HG03060 (cell line): Measurements from ENCODE around the gene RNH1.

Experiments used
- ATAC-seq: cut with Tn5 transposase; IDR thresholded peaks from one replicate; pipeline ENCODE4 v1.9.1; 2021; ENCODE audit warnings: low read depth, moderate number of reproducible peaks; ENCODE audit not compliant: unreplicated experiment

RNH1 gene

DNA sequence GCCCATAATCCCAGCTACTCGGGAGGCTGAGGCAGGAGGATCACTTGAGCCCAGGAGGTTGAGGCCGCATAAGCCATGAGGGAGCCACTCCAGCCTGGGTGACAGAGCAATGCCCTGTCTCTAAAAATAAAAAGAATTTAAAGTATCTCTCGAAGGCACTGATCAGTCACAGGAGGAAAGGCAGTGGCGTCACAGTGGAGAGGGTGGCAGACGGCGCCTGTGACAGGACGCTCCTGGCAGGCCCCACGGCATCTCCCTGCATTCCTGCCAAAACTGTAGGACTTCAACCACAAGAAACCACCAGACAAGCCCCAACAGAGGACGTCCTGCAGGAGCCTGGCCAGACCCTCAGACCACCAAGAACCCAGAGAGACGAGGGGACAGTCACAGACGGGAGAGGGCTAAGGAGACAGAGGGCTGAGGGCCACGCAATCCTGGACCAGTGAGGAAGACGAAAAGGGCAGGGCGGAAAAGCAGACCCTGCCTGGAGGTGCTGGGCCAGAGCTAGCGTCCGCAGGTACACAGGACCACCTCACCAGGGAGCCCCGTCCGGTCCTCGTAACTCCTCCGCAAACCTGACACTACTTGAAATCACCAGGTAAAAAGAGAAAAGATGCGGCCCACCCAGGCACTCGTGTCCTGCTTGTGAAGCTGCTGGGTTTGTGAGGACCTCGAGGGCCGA is 5.9 kb downstream of the RNH1 start:
- no peak for ATAC-seq

DNA sequence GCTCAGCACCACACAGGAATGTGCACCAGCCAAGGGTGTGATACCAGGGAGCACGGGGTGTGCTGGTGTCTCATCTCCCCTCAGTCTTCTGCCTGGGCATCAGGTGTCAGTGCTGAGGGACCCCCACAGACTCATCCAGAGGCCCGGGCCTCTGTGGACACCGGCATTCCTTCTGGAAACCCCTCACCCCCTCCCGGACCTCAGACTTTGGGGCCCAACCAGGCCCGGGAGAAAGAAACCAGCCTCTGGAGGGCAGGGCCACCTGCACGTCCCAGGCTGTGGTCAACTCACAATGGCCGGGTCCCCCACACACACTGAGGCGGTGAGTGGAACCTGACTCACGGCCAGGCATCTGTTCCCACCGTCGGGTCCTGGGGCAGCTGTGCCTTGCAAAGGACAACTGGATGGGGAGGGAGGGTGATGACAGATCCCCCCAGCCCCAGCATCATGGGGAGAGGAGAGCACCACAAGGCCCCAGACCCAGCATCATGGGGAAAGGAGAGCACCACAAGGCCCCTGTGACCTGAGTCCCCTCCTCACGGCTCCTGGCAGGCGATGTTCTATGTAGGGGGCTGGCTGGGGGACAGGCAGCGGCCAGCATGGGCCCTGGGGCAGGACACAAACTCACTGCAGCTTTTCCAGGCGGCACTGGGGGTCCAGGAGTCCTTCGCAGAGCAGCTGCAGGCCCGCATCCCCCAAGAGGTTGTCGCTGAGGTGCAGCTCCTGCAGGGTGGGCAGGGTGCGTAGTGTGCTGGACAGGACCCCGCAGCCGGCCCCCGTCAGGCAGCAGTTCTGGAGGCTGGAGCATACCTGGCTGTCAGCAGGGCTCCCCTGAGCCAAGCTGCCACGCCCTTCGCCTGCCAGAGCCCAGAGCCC is 7.6 kb downstream of the RNH1 start:
- no peak for ATAC-seq

DNA sequence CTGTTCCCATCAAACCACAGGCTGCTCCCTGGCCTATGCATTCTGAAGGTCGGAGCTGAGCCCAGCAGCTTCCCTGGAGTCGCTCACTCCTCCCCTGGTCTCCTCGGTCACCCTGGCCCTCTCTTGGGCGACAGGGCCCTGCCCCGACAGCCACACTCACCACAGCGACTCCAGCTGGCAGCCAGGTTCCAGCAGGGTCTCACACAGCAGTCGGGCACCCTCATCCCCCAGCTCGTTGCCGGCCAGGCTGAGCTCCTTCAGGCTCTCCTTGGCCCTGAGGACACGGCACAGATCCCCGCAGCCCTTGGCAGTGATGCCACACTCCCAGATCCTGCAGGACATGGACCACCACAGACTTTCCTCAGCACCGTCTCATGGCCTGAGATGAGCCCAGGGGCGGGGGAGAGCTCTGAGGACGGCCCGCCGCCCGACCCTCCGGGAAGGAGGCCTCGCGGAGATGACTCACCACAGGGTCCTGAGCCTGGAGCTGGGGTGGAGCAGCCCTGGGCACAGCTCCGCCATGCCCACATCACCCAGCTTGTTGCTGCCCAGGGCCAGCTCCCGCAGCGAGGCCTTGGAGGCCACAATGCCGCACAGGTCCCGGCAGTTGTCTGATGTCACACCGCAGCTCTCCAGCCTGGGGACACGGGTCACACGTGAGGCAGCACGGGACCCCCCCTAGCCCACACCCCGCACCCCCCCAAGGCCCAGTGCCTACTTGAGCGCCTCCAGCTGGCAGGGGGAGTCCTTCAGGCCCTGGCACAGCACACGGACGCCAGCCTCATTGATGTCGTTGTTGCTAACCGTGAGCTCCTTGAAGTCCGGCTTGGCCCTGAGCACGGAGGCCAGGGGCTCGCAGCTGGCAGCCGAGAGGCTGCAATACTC is 8.5 kb downstream of the RNH1 start:
- no peak for ATAC-seq

DNA sequence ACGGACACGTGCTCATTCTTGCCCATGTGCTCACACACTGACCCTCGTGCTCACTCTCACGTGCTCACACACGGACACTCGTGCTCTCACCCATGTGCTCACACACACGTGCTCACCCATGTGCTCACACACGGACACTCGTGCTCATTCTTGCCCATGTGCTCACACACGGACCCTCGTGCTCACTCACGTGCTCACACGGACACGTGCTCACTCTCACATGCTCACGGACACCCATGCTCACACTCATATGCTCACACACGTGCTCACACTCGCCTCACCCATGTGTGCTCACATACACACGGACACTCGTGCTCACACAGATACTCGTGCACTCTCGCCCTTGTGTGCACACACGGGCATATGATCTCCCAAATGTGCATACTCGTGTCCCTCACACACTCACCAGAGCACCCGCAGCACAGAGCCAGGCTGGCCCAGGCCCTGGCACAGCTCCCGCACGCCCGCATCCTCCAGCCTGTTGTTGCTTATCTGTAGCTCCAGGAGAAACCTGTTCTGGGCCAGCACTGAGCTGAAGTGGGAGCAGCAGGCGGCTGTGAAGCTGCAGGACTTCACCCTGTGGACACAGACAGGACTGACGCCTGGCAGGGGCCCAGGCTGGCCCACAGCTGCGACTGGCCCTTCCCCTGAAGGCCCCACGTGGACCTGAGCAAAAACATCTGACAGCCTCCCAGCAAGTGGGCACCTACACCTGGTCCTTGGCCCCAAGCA is 9.3 kb downstream of the RNH1 start:
- no peak for ATAC-seq

DNA sequence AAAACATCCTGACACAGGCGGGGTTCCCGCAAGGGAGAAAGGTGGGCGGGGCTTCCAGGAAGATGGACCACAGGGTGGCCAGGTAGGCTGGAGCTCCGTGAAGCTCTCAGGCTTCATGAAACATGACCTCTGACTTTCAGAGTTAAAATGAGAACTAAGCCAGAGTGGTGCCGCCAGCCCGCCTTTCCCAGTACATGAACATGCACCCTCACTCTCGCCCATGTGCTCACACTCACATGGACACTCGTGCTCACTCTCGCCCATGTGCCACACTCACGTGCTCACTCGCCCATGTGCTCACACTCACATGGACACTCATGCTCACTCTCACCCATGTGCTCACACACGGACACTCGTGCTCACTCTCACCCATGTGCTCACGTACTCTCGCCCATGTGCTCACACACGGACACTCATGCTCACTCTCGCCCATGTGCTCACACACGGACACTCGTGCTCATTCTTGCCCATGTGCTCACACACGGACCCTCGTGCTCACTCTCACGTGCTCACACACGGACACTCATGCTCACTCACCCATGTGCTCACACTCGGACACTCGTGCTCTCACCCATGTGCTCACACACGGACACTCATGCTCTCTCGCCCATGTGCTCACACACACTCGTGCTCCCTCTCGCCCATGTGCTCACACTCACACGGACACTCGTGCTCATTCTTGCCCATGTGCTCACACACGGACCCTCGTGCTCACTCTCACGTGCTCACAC is 10.0 kb downstream of the RNH1 start:
- ATAC-seq: no peak

DNA sequence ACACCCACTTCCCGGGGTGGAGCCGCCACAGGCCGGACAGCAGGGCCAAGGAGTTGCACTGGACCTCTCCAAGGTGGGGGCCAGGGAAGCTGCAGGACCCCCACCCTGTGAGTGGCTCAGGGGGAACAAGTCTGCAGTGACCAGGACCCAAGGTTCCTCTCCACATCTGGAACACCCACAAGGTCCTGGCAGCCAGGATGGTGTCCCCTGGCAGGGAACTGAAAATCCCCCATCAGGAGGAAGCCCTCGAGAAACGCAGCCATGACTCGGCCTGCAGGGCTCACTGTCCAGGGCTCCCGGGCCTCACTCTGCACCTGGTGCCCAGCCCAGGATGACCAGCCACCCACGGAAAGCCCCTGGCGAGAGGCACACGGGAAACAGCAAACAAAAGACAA is 11.5 kb downstream of the RNH1 start:
- no peak for ATAC-seq

DNA sequence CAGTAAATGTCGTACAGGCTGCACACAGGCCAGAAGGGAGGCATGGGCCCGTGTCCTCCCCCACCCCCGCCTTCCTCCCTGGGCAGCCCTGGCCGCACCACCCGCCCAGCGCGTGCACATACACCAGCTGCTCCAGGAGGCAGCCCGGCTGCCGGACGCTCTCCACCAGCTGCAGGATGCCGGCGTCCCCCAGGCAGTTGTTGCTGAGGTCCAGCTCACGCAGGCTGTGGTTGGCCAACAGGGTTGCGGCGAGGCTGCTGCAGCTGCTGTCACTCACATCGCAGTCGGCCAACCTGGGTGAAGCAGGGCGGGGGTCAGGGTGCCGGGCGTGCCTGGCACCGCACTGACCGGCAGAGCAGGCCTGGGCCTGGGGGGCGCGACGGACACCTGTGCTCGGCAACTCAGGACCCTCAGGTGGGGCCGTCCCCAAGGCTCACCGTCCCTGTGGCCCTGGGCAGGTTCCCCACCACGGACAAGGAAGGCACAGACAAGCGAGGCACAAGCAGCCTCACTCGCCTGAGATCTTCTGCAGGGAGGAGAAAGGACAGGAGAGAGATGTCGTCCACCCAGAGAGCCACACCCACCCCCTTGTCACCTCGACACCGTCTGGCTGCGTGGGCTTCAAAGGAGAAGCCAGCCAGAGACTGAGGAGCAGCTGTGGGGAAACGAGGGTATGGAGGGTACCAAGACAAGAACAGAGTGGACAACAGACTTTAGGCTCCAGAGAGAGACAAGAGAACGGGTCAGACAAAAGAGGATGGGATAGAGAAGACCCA is 12.1 kb downstream of the RNH1 start:
- no peak for ATAC-seq

DNA sequence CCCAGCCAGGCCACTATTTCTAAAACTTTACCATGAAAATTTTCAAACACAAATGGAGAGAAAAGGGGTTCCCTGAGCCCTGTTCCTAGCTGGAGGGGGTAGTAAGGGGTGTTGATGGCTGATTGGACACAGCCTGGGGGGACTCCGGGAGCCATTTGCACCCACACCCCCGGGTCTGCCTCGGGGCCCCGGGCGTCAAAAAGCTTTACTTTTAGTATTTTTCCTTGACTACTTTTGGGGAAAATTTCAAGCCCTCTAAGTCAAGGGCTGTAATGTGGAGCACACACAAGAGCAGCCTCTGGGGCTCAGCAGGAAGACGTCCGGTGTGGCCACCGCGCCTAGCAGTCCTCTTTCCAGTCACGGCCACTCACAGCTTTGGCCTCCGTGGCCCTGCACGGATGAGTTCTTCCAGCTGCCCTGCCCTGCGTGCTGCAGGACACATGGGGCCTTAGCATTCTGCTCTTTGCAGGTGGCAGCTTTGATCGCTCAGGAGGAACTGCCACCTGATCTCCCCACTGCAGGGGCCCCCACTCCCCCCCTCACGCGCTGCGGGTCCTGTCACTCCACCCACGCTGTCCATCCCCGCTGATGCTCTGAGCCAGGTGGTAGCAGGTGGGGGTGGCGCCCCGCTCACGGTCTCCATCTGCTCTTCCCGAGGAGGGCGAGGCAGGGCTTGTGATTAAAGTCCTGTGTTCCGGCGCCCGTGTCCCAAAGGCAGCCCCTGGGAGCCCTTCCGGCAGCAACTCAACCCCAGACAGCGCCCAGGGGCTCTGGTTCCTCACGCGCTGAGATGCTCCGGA is 14.4 kb downstream of the RNH1 start:
- ATAC-seq: no peak

DNA sequence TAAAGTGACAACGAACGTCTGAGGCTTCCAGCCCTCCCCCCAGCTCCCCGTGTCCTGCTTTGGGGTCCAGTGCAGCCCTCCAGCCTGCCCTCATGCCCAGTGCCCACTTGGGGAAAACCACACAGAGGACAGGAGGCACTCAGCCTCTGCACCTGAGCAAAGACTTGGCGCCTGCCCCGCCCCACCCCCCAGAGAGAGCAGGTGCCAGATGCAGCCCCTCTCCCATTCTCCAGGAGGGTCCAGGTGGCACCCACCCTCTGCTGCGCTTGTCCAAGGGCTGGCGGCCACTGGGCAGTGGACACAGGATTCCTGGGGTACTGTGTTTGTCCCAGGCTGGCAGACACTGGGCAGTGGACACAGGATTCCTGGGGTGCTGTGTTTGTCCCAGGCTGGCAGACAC is 15.7 kb downstream of the RNH1 start:
- no peak for ATAC-seq

DNA sequence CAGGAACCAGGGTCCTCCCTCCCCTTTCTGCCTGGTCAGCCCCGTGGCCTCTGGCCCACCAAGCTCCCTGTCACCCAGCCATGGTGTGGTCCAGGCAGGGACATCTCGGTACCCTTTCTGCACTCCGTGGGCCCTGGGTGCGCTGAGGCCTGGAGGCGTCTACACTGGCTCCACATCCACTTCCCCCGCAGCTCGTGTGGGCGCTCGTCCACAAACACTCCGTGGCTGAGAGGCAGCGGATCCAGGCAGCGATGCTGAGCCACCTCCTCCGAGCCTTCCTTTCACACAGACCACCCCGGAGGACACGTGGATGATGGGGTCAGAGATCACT is 16.1 kb downstream of the RNH1 start:
- ATAC-seq: no peak

DNA sequence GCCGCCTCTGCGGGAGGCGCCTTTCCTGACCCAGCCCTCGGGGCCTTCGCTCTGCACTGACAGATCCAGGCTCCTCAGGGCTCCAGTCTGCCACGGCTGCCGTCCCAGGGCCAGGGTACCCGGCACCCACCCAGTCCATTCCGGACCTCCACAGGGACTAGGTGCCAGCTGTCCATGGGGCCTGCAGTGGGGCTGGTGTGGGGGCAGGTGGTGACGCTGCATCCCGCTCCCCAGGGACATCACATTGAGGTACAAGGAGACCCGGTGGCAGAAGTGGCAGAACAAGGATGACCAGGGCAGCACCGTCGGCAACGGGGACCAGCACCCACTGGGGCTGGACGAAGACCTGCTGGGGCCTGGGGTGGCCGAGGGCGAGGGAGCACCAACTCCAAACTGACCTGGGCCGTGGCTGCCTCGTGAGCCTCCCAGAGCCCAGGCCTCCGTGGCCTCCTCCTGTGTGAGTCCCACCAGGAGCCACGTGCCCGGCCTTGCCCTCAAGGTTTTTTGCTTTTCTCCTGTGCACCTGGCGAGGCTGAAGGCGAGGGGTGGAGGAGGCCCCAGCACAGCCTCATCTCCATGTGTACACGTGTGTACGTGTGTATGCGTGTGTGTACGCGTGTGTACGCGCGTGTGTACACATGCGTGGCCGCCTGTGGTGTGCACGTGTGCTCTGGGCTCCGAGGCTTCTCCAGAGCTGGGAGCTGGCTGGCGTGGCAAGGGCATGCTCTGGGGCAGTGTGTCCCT is 16.7 kb downstream of the RNH1 start:
- ATAC-seq: no peak

DNA sequence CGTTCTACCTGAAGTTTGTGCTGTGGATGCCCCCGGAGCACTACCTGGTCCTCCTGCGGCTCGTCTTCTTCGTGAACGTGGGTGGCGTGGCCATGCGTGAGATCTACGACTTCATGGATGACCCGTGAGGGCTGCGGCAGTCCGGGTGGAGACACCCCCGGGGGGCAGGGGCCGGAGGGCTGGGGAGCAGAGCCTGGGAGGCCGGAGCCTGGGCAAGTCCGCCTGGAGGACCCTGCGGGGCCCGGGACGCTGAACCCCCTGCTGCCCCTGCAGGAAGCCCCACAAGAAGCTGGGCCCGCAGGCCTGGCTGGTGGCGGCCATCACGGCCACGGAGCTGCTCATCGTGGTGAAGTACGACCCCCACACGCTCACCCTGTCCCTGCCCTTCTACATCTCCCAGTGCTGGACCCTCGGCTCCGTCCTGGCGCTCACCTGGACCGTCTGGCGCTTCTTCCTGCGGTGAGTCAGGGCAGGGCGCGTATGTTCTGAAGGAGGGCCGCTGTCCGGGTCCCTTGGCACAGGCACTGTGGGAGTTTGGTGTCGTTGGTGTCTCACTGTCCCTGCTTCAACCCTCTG is 17.3 kb downstream of the RNH1 start:
- no peak for ATAC-seq

DNA sequence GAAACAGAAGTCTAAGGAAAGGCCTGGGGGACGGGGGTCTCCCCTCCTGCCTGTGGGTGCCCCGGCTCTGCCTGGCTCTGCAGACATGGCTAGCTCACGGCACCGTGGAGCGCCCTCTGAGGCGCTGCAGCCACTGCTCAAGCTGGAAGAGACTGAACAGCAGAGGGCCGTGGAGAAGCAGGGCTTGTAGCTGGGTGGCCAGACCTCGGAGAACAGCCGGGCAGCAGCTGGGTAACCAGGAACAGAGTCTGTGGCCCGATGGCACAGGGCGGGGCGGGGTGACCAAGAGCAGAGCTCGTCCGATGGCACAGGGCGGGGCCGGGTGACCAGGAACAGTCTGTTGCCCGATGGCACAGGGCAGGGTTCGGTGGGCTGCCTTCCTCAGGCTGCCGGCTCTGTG is 18.1 kb downstream of the RNH1 start:
- no peak for ATAC-seq

DNA sequence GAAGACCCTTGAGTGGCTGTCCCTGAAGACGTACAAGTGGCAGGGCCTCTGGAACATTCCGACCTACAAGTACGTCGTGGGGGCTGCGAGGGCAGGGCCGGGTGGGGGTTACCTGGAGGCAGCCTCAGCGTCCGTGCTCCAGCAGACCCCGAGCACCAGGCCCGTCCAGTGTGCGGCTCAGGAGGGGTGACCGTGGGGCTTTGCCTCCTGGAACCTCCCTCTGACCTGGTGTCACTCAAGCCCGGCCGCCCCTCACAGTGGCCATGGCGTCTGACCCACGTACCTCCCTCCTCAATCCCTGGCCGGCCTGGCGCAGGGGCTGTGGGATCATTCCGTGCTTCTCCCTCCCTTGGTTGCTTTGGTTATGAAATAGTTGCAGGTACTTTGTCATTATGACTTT is 18.5 kb downstream of the RNH1 start:
- no peak for ATAC-seq

DNA sequence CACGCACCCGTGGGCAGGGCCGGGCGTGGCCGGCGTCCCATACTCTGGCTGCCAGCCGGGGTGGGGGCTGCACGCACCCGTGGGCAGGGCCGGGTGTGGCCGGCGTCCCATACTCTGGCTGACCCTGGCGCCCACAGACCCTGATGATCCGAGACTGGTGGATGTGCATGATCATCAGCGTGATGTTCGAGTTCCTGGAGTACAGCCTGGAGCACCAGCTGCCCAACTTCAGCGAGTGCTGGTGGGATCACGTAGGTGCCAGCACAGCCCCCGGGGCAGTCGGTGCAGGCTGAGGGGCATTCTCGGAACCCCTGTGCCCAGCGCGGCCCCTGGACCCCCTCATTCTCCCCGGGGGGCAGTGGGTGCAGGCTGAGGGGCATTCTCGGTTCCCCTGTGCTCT is 19.0 kb downstream of the RNH1 start:
- no peak for ATAC-seq

DNA sequence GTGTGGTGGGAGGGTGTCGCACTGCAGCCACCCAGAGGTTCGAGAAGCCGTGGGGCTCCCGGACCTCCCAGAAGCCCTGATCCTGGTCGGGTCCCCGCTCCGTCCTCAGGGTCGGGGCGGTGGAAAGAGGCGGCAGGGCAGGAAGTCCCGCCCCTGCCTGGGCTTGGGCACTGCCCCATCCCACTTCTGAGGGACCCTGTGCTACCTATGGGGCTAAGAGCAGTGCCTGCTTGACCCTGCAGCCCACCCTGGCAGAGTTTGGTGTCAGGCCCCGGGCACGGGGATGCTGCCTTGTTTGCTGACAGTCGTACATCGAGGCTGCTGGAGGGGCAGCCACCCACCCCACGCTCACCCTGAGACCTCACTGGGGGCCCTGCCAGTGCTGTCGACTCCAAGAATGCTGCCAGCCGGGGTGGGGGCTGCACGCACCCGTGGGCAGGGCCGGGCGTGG is 19.4 kb downstream of the RNH1 start:
- no peak for ATAC-seq

DNA sequence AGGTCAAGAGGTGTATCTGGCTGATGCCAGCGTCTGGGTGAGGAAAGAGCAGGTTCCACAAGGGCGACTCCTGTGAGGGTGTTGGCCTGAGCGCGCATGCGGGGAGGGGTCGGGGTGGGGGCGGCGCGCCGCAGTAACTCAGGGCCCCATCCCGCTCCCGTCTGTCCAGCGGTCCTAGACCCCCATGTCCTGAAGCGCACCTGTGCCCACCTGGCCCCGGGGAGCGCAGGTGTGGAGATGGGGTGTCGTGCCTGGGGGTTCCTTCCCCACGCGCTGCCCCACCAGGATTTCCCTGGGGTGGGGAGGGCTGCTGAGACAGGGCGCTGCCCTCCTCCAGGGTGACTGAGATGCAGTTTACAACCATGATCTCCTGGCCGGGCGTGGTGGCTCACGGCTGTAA is 20.9 kb downstream of the RNH1 start:
- no peak for ATAC-seq
